Adrenal gland (tissue), 12 donors: Measurements from ENCODE around the gene SEL1L2. TPM values are rescaled to one million over a fixed set of nuclear protein-coding genes. Genes with fewer than 3 reads are reported as not detected.

Experiments
- DNase-seq, 7 donors: peaks; one replicate each; pipeline ENCODE4 v3.0.0-alpha.2; 2019 to 2020
- H3K27ac ChIP-seq, 5 donors: fragments of 200-600 bp; sonication (generic) in 4 of 5; 1 replicate in 3 of 5; 2 replicates in 2 of 5; pipeline versions ENCODE4 v1.5.1 to v1.8.0; 2016 to 2020; ENCODE audit warnings: mild to moderate bottlenecking in 1 of 5
- H3K27me3 ChIP-seq: fragments of 200-600 bp; 2 replicates; pipeline ENCODE4 v1.8.0; 2021
- H3K36me3 ChIP-seq, 2 donors: fragments of 200-600 bp; replicated peaks in 1 of 2; 1 replicate in 1 of 2; 2 replicates in 1 of 2; pipeline versions ENCODE4 v1.5.1 to v1.8.0; 2018 to 2022
- H3K4me1 ChIP-seq, 2 donors: fragments of 200-600 bp; replicated peaks in 1 of 2; 1 replicate in 1 of 2; 2 replicates in 1 of 2; pipeline versions ENCODE4 v1.5.1 to v1.8.0; 2018 to 2021
- H3K4me3 ChIP-seq, 4 donors: fragments of 200-600 bp; sonication (generic) in 3 of 4; one replicate each; pipeline ENCODE4 v1.5.1; 2016 to 2018
- H3K9me3 ChIP-seq, 3 donors: fragments of 200-600 bp; sonication (generic) in 1 of 3; replicated peaks in 1 of 3; 1 replicate in 2 of 3; 2 replicates in 1 of 3; pipeline versions ENCODE4 v1.5.1 to v1.8.0; 2016 to 2021
- CTCF ChIP-seq, 6 experiments: fragments of 450-650 bp in 4 of 6; fragments of 200-600 bp in 2 of 6; sonication (generic) in 1 of 6; IDR thresholded peaks; 1 replicate in 5 of 6; 2 replicates in 1 of 6; pipeline versions ENCODE4 v1.5.1 to v1.8.0; 2016 to 2021; ENCODE audit warnings: antibody characterized with exemption in 6 of 6, mild to moderate bottlenecking in 2 of 6, moderate library complexity in 1 of 6
- POLR2A ChIP-seq, 2 donors: fragments of 450-650 bp; IDR thresholded peaks; one replicate each; pipeline ENCODE4 v1.6.1; 2017; ENCODE audit warnings: antibody characterized with exemption in 2 of 2, mild to moderate bottlenecking in 2 of 2, moderate library complexity in 1 of 2
- WGBS, 4 donors: extraction: QIAGEN DNeasy Blood & Tissue Kit in 2 of 4; methylation state at CpG; one replicate each; pipeline versions ENCODE4 v1.1.5 to v1.1.7; 2013 to 2017; 5-methylcytosine and 5-hydroxymethylcytosine counted together
- intact Hi-C, 2 donors: fragments of 100-400 bp; cut with DNase I; formaldehyde crosslinking; loops; one replicate each; pipeline versions ENCODE4 v1.14.1 to v1.15.0; 2022 to 2023
- polyA plus RNA-seq, 3 donors: library from polyadenylated mRNA; stranded (reverse); fragments of 200-250 nt in 2 of 3; fragments of 350-450 nt in 1 of 3; fragmentation: Illumina TruSeq in 1 of 3; extraction: RNeasy Lipid Tissue Mini Kit (QIAGEN cat#74804) in 1 of 3; gene quantifications; one replicate each; pipeline ENCODE4 v1.2.3, GENCODE V29; 2013 to 2014
- total RNA-seq, 9 donors: library from RNA; depleted of rRNA in 4 of 9; stranded (reverse); fragments of >200 nt in 4 of 9; fragments of 120-200 nt in 1 of 9; fragmentation: NEBNext Ultra II Directional in 1 of 9; extraction: Animal tissue kit (Norgen Biotek cat#: 25700) in 1 of 9; gene quantifications; one replicate each; pipeline versions ENCODE4 v1.1.0 to v1.2.4, GENCODE V29; 2013 to 2023
- donor health status: healthy with polysubstance abuse.
- donor health status: Bipolar disorder and iron deficiency.
- donor health status: DM: yes; HTN: yes; CAD: no.
- donor health status: DM: no; HTN: no; CAD: no.
- donor health status: DM: no; HTN: no; CAD: no.
- donor health status: DM: yes; HTN: yes; CAD: no.

The SEL1L2 gene
- total and polyA plus RNA-seq, 12 donors = 0.22 to 2.3 (median 0.43) TPM; not detected in 8

- no peaks in the 10 kb centered on the region for H3K36me3 ChIP-seq
- no peak for TF ChIP-seq POLR2A (IDR thresholded peaks at IDR 0.05)
- no peak for TF ChIP-seq CTCF (IDR thresholded peaks at IDR 0.05)
- DNase-seq = no peak
- H3K27ac ChIP-seq = no peak overlapping the region
- no peak overlapping the region for H3K4me3 ChIP-seq
- intact Hi-C loops = loop anchor here in 1 of 2 donors (10.0 kb wide), 1 partner anchor 154 kb away; no protein-coding TSS in a partner anchor
- H3K4me1 ChIP-seq = no peaks in the 10 kb centered on the region
- no peaks in the 10 kb centered on the region for H3K27me3 ChIP-seq
- H3K9me3 ChIP-seq = no peaks in the 10 kb centered on the region
- WGBS, 4 donors = 86 to 94% (median 91%) methylated on average over 10 of the region's 10 CpGs
Measured at GRCh38 chr20:13900496-13900895, 89.9 kb downstream of the SEL1L2 start.

GRCh38 chr20:13898012-13898612, 92.3 kb downstream of the SEL1L2 start:
- Histone ChIP-seq H3K36me3 (no peaks in the 10 kb centered on the region), H3K27me3 (no peaks in the 10 kb centered on the region), H3K4me1 (no peaks in the 10 kb centered on the region), H3K9me3 (no peaks in the 10 kb centered on the region), H3K27ac (no peak overlapping the region), H3K4me3 (no peak overlapping the region)
- 84 to 93% (median 90%) methylated on average over 2 of the region's 2 CpGs for WGBS, 4 donors
- peak in 1 of 7 donors; percentile 35 for DNase-seq
- TF ChIP-seq CTCF (IDR thresholded peaks at IDR 0.05) (peak; percentile 16 to 46 (median 36)), POLR2A (IDR thresholded peaks at IDR 0.05) (no peak)
- intact Hi-C loops = no loop called here

GRCh38 chr20:13891575-13891974, 98.8 kb downstream of the SEL1L2 start:
- no peak overlapping the region for H3K27ac ChIP-seq
- no peaks in the 10 kb centered on the region for H3K36me3 ChIP-seq
- 75 to 93% (median 84%) methylated on average over 1 of the region's 1 CpG for WGBS, 4 donors
- H3K27me3 ChIP-seq = no peaks in the 10 kb centered on the region
- TF ChIP-seq CTCF (IDR thresholded peaks at IDR 0.05) (no peak), POLR2A (IDR thresholded peaks at IDR 0.05) (no peak)
- no peaks in the 10 kb centered on the region for H3K4me1 ChIP-seq
- intact Hi-C loops = no loop called here
- no peak for DNase-seq
- H3K4me3 ChIP-seq = no peak overlapping the region
- H3K9me3 ChIP-seq = peaks cover 0 to 7% (median 0%) of the 10 kb centered on the region in 3 donors

GRCh38 chr20:13884803-13885202, 105.6 kb downstream of the SEL1L2 start:
- 84 to 87% (median 86%) methylated on average over 6 of the region's 6 CpGs for WGBS, 4 donors
- no peak for DNase-seq
- TF ChIP-seq POLR2A (IDR thresholded peaks at IDR 0.05) (no peak), CTCF (IDR thresholded peaks at IDR 0.05) (no peak)
- intact Hi-C loops = no loop called here
- no peaks in the 10 kb centered on the region for H3K4me1 ChIP-seq
- H3K27me3 ChIP-seq = no peaks in the 10 kb centered on the region
- H3K4me3 ChIP-seq = no peak overlapping the region
- H3K36me3 ChIP-seq = no peaks in the 10 kb centered on the region
- no peaks in the 10 kb centered on the region for H3K9me3 ChIP-seq
- no peak overlapping the region for H3K27ac ChIP-seq
